Lung (tissue), 12 donors: ENCODE measurements around the gene TMEM52. TPM values are rescaled to one million over a fixed set of nuclear protein-coding genes. Genes with fewer than 3 reads are reported as not detected.

Experiments
- ATAC-seq: fragments of 200-7000 bp; cut with Tn5 transposase; one replicate; pipeline ENCODE4 v1.9.1; 2020; ENCODE audit warnings: moderate number of reproducible peaks; ENCODE audit not compliant: insufficient read depth, low FRiP score
- DNase-seq, 3 donors: peaks; one replicate each; pipeline ENCODE4 v3.0.0-alpha.2; 2013 to 2017
- H3K27ac ChIP-seq, 2 donors: one replicate each; pipeline ENCODE4 v1.5.1; 2013; ENCODE audit warnings: mild to moderate bottlenecking in 2 of 2, moderate library complexity in 2 of 2, control low read depth in 1 of 2, inconsistent platforms in 1 of 2, low read depth in 1 of 2, low read length in 1 of 2
- H3K27me3 ChIP-seq, 3 donors: one replicate each; pipeline ENCODE4 v1.5.1; 2013; ENCODE audit warnings: low read length in 2 of 3; ENCODE audit not compliant: control insufficient read depth in 3 of 3, insufficient read depth in 3 of 3
- H3K36me3 ChIP-seq, 4 donors: one replicate each; pipeline ENCODE4 v1.5.1; 2013; ENCODE audit warnings: low read length in 4 of 4, mild to moderate bottlenecking in 1 of 4, moderate library complexity in 1 of 4; ENCODE audit not compliant: control insufficient read depth in 4 of 4, insufficient read depth in 4 of 4
- H3K4me1 ChIP-seq, 5 donors: one replicate each; pipeline ENCODE4 v1.5.1; 2013; ENCODE audit warnings: low read length in 5 of 5, mild to moderate bottlenecking in 2 of 5, moderate library complexity in 1 of 5; ENCODE audit not compliant: control insufficient read depth in 5 of 5, insufficient read depth in 5 of 5
- H3K4me3 ChIP-seq: one replicate; pipeline ENCODE4 v1.5.1; 2013; ENCODE audit warnings: mild to moderate bottlenecking, control low read depth, moderate library complexity
- H3K9ac ChIP-seq, 2 donors: one replicate each; pipeline ENCODE4 v1.5.1; 2013; ENCODE audit warnings: low read length in 2 of 2, control low read depth in 1 of 2; ENCODE audit not compliant: insufficient read depth in 1 of 2
- H3K9me3 ChIP-seq, 4 donors: one replicate each; pipeline ENCODE4 v1.5.1; 2013; ENCODE audit warnings: low read length in 3 of 4, mild to moderate bottlenecking in 1 of 4, moderate library complexity in 1 of 4; ENCODE audit not compliant: control insufficient read depth in 4 of 4, insufficient read depth in 3 of 4
- CTCF ChIP-seq: IDR thresholded peaks from 2 replicates; pipeline ENCODE4 v1.5.1; 2012; ENCODE audit warnings: mild to moderate bottlenecking; ENCODE audit errors: control extremely low read depth, extremely low read depth
- WGBS, 2 donors: extraction: QIAGEN DNeasy Blood & Tissue Kit; methylation state at CpG; one replicate each; pipeline ENCODE4 v1.1.7; 2013; 5-methylcytosine and 5-hydroxymethylcytosine counted together
- polyA plus RNA-seq, 2 donors: library from polyadenylated mRNA; stranded (reverse); fragments of 200-250 nt; gene quantifications; one replicate each; pipeline ENCODE4 v1.2.1, GENCODE V29; 2013
- total RNA-seq, 2 donors: library from RNA; depleted of rRNA in 1 of 2; stranded (reverse); fragments of >200 nt in 1 of 2; gene quantifications; one replicate each; pipeline ENCODE4 v1.2.1, GENCODE V29; 2014 to 2021
- donor health status: control.
- donor health status: control.
- donor health status: Bipolar disorder and iron deficiency.
- donor health status: healthy.
- donor health status: DM: yes; HTN: yes; CAD: no.

Gene TMEM52
- total and polyA plus RNA-seq, 4 donors = 2.8 to 6.1 (median 3.1) TPM; not detected in 1

DNA sequence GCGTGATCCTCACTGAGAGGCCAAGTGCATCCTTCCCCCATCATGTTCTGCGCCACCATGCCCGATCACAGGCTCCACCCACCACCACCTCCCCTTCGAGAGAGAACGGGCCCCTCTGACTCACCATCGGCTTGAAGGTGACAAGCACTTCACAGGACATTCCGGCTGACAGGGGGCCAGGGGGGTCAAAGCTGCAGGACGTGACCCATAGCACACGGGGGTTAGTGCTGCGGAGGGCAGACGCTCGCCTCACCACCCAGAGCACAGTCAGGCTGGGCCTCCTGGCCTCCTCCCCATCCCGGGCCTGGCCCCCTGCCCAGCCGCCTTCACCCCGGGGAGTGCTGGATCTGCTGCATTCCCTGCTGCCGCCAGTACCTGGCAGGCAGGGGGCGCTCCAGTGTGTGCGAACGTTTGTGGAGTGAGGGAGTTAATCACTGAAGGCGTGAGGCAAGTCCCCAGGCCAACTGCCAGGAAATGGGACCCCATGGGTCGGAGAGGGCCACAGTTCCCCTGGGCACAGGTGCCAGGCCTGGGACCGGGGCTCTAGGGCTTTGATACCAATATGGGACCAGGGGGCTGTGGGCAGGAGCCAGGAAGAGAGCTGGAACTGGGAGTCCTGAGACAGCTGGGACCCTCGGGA lies 40.9 kb upstream of the TMEM52 start:
- peak; percentile 69 for ATAC-seq
- WGBS, 2 donors = 7% methylated on average over 23 of the region's 23 CpGs
- H3K27ac ChIP-seq = no peak overlapping the region

GRCh38 chr1:1959459-1959839 lies 40.4 kb upstream of the TMEM52 start:
- Histone ChIP-seq H3K4me1 (peaks cover 0 to 13% (median 0%) of the 10 kb centered on the region in 5 donors), H3K27me3 (no peaks in the 10 kb centered on the region), H3K36me3 (no peaks in the 10 kb centered on the region), H3K27ac (no peak overlapping the region), H3K4me3 (no peak overlapping the region), H3K9me3 (no peaks in the 10 kb centered on the region), H3K9ac (no peak overlapping the region)
- TF ChIP-seq CTCF = no peak
- ATAC-seq (no peak), DNase-seq (no peak)
- WGBS, 2 donors = 77 to 82% methylated on average over 12 of the region's 12 CpGs

More for the DNA sequence above, 40.9 kb upstream of the TMEM52 start:
- Histone ChIP-seq H3K36me3 (no peaks in the 10 kb centered on the region), H3K9ac (no peak overlapping the region), H3K4me3 (no peak overlapping the region), H3K27me3 (no peaks in the 10 kb centered on the region), H3K9me3 (no peaks in the 10 kb centered on the region), H3K4me1 (peaks cover 0 to 13% (median 0%) of the 10 kb centered on the region in 5 donors)
- DNase-seq = peak; percentile 84 to 91 (median 90)
- peak; percentile 34 for TF ChIP-seq CTCF

GRCh38 chr1:1958071-1958541 lies 39.0 kb upstream of the TMEM52 start:
- DNase-seq = no peak
- H3K4me1 ChIP-seq = peaks cover 0 to 13% (median 0%) of the 10 kb centered on the region in 5 donors
- no peaks in the 10 kb centered on the region for H3K9me3 ChIP-seq
- ATAC-seq = no peak
- TF ChIP-seq CTCF = no peak
- H3K36me3 ChIP-seq = no peaks in the 10 kb centered on the region
- 75 to 77% methylated on average over 29 of the region's 29 CpGs for WGBS, 2 donors
- no peak overlapping the region for H3K9ac ChIP-seq
- no peak overlapping the region for H3K27ac ChIP-seq
- no peak overlapping the region for H3K4me3 ChIP-seq
- no peaks in the 10 kb centered on the region for H3K27me3 ChIP-seq

DNA sequence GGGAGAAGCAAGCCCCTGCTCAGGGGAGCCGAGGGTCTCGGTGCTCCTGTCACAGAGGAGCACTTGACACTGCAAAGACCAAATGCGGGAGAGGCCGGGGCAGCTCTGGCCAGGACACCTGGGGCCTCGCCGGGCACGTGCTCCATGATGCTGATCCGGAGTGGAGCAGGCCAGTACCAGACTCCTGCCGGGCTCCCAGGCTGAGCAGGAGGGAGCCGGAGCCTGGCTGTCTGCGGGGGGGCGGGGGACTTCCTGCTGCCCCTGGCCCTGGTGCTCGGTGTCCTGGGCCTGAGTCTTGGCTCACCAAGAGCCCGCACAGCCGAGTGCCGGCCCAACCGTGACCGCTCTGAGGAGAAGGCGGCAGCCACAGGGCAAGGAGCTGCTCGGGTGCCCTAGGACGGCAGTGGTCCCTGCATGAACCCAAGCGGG lies 38.5 kb upstream of the TMEM52 start:
- no peak overlapping the region for H3K9ac ChIP-seq
- DNase-seq (no peak), ATAC-seq (no peak)
- no peaks in the 10 kb centered on the region for H3K36me3 ChIP-seq
- no peaks in the 10 kb centered on the region for H3K27me3 ChIP-seq
- H3K4me1 ChIP-seq = peaks cover 0 to 13% (median 0%) of the 10 kb centered on the region in 5 donors
- TF ChIP-seq CTCF = no peak
- no peak overlapping the region for H3K4me3 ChIP-seq
- H3K9me3 ChIP-seq = no peaks in the 10 kb centered on the region
- H3K27ac ChIP-seq = no peak overlapping the region
- 82 to 83% methylated on average over 21 to 22 of the region's 22 CpGs for WGBS, 2 donors
